Globus pallidus (tissue), 1 donor: ENCODE measurements around the gene ITGA2B.
"Not testable (repeated sequence)": the region's sequence is repeated elsewhere in the genome, so short reads cannot be mapped to it uniquely, and the experiment has no call there.

Experiments
- DNase-seq: peaks from one replicate; pipeline ENCODE4 v3.0.0-alpha.2; 2015; ENCODE audit warnings: low spot score

ITGA2B gene

DNA sequence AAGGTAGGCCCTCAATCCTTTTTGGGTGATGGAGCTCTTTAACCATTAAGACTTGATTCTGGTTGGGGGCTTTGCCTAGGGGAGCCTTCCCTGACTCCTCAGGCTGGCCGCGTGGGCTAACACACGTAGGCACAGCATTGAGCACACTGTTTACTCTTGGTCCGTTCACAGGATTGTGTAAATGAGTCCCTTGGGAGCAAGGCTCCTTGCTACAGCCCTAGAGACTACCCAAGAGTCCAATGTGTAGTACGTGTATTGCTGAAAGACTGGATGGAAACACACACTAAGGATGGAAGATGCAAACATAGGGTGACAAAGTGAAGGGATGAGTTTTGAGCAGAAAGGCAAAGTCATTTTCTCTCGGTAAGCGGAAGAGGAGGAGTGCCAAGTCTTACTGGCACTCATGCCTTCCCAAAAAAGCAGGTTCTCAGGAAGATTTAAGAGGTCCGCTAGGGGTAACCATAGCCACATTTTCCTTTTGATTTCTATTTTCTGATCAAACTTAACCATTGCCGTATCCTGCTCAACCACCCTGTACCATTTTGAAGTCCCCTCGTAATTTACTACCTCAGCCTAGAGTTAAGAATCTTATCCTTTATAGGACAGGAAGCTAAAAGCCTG lies 911 bp upstream of the ITGA2B start:
- DNase-seq: no peak

DNA sequence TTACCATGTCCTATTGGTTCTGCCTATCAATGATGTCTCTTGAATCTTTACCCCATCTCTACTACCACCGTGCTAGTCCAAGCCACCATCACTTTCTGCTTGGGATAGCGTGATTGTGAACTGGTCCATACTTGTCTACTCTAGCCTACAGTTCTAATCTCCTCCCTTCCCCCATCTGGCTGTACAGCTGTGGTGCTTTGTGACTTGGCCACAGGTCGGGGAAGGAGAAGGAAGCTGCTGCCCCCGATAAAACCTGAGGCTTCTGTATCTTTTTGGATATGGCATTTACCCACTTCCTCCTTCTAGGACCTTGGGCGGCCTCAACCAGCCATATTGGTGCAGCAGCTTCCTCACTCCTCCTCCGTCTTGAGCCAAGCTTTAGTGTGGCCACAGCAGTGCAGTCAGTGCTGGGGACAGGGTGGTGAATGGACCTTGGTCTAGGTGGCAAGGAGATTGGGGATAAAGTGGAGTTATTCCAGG lies 314 bp upstream of the ITGA2B start:
- no peak for DNase-seq

DNA sequence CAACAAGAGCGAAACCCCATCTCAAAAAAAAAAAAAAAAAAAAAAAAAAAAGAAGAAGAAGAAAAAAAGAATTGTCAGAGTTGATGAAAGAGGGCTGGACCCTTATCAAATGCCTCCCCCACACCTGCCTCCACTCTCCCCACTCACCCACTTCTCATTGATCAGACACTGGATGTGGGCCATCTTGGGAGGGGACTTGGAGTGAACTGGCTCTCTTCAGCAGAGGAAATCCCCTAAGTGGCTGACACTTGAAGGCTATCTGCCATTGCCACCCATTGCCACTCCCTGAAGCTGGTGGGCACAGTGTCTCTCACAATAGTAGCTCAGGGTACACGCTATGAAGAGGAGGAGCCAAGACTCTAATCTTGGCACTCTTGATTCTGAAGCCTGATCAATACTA lies 1.6 kb downstream of the ITGA2B start:
- no peak for DNase-seq

DNA sequence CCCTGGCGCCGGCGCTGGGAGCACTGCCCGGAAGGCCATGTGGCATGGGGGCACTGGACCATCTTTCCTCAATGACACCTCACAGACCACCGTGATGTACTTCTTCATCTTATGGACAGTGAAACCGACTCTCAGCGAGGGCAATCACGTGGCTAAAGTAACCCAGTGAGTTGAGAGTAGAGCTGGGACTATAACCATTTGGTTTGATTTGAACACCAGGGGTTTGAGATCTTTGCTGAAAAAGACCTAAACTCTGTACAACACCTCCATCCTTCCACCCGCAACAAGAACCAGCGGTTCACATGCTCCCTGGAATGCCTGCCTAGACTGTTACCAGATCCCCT lies 3.3 kb downstream of the ITGA2B start:
- DNase-seq: no peak

DNA sequence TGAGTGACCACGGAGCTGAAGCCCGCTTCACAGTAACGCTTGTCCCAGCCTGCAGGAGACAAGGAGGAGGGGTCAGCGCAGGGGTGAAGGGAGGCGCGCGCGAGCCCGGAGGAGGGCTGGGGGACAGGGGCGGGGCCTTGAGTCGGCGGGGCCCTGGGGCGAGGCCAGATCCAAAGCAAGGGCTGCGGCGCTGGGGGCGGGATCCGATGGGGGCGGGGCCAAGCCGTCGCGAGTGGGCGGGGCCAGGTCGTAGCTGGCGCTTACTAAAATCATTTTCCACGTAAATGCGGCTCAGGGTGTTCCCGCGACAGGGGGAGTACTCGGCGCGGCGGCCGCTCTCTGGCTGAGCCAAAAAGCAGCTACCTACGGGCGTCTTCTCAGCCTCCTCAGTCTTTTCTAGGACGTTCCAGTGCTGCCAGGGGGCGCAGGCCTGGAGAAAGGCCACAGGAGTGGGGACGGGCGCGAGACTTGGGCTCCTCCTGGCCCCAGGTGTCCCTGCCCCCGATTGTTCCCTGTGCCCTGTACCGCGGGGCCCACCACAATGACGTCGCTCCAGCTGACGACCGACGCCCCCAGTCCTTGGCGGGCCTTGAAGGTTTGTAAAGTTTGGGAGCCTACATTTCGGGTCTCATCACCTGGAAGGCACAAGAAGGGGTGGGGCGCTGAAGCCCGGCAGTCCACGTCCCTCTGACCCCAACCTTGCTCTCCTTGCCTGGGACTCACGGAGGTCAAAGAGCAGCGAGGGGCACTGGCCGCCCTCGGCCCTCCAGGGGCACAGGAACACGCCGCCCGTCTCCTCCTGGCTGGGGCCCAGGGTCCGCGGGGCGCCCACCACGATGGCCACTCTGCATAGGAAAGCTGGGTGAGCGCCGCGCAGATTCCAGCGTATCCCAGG lies 3.9 kb downstream of the ITGA2B start:
- DNase-seq: peak; percentile 35

DNA sequence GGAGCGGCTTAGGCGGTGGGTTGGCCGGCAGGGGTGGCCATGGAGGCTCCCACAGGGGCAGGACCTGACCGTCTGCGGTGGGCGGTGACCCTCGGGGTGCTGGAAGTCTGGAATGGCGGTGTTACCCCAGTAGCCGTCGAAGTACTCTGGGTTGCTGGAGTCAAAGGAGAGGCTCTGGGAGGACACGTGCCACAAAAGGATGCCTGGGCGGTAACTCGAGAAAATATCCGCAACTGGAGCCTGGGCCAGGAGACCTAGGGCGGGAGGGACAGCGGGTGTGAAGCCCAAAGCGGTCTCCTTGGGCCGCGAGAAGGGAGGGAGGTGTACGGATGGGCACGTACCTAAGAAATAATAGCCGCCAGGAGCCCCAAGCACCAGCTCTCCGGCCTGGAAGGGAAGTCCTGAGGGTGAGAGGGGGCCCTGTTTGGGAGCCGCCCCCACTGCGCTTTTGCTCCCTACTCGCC lies 4.6 kb downstream of the ITGA2B start:
- DNase-seq: no peak

DNA sequence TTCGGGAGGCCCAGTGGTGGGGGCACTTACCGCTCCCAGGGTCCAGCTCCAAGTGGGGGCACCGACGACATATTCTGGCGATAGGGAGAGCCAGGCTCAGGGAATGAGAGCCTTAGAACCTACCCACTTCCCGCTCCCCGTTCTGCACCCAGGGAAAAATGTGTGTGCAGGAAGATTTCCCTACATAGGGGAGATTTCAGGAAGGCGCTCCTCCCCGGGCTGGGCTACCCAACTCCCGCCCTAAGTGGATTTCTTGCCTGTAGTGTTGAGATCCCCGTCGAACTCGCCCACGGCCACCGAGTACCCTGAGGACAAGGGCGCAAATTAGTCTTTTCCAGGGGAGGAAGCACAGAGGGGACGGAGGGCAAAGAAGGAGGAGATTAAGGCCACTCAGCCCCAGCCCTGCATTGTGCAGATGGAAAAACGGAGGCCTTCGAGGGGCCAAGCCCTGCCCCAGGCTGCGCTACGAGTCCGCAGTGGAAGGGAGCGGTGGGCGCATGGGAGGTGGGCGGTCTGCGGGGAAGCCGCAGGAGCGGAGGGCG lies 5.1 kb downstream of the ITGA2B start:
- no peak for DNase-seq

DNA sequence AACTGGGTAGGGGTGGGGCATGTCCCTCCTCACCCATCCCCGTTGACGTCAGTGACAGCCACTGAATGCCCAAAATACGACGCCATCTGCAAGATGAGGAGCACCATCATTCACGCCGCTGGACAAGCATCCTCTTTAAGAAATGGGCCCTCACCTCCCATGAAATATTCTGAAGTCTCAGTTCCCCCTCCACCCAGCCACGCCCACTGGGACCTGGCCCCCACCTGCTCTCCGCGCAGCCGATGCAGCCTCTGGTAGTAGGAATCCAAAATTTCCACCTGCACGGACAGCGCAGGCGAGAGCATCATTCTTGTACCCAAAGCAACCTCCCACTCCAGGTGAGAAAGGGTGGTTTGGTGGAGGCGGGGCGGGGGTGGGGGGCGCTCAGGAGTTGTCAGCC lies 5.6 kb downstream of the ITGA2B start:
- no peak for DNase-seq

DNA sequence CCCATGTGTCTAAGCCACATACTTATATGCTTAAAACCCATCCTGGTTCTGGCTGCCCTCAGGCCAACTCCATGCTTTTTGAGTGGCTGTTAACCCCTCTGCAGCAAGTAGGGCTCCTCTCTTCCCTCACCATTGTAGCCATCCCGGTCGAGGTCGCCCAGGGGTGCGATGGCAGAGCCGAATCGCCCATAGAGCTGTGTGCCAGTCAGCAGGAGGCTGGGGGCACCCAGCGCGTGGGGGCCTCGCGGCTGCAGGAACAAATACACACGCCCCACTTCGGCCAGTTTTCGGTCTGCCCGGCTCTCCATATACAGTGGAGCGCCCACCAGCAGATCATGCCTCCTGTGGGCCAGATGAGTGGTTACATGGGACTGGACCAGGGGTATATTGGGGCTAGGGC lies 6.1 kb downstream of the ITGA2B start:
- DNase-seq: no peak

DNA sequence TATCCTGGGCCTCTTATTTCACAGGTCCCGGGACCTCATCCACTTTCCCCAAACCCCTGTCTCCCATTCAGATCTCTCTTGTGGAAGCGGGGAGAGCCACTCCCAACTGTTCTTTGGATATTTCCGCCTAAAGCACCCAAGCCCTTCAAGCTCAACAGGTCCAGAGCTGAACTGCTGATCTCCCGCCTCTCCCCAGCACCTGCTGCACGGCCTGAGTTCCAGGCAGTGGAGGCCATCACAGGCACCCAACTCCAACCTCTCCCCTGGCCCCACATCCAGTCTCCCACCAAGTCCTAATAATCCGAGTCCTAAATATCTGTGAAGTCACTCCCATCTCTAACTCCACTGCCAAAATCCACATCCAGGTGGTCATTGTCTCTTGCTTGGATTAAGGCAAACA lies 6.5 kb downstream of the ITGA2B start:
- no peak for DNase-seq

DNA sequence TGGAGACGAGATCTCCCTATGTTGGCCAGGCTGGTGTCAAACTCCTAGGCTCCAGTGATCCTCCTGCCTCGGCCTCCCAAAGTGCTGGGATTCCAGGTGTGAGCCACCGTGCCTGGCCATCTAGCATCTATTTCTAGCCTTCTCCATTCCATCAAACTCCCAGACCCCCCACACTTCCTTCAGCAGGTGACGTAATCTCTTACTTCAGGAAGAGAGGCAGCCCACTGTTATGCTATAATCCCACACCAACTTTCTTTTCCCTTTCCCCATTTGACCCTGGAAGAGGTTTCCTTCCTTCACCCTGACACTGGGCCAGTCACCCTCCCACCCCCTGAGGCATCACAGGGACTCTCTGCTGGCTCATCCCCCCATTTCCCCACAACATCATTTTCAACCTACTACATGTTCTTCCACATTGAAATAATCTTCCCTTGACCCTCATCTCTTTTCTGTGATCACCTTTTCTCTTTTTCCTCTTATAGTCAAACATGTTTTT lies 7.6 kb downstream of the ITGA2B start:
- DNase-seq: no peak

DNA sequence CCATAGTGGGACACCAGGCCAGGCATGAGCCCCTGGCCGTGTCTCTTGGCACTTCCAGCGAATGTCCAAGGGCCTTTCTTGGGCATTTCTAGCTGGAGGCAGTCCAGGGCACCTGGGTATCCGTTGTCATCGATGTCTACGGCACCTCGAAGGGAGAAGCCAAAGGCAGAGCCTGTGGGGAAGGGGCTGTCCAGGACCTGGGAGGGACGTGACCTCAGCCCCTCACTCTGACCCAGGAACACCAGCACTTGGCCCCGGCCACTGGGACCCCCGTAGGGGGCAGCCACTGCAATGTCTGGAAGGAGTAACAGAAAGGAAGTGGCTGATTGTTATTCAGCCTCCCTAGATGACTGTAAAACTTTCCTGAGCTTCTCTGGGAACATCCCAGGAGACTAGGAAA lies 8.7 kb downstream of the ITGA2B start:
- DNase-seq: no peak

DNA sequence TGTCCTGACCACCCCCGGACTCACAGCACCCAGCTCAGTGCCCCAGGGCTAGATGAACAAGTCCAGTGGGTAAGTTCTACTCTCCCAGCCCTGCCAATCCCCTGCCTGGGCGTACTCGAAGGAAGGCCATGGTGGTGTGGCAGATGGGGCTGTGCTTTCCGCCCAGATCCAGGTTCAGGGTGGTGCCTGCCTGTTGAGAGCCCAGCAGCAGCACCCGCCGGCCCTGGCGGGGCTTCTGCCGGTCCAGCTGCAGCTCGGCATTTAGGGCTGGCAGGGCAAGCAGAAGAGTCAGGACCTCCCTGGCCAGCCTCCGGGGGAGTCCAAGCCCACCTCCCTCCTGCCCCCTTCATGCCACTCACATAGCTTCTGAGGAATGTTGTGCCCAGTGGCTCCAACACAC lies 9.6 kb downstream of the ITGA2B start:
- no peak for DNase-seq

DNA sequence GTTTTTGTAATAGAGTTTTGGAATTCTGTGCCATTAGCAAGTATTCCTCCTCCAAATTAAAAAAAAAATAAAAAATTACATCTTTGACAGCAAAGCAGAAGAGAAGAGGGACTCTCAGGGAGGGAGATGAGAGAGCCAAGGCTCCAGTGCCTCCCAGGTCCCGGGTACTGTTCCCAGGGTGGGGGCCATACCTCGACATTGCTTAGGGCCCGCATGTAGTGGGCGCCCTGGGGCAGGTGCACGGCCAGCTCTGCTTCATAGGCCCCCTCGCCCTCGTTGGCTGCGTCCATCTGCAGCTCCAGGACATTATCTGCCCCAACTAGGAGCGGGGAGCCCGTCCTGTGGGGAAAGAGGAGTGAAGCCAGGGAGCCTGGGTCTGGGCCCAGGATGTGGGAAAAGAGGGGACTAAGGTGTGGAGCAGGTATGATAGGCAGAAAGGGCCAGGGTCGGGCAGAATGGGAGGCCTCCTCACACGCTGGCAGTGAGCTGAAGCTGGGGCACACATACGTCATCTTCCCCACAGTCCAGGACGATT lies 11.2 kb downstream of the ITGA2B start:
- DNase-seq: no peak

DNA sequence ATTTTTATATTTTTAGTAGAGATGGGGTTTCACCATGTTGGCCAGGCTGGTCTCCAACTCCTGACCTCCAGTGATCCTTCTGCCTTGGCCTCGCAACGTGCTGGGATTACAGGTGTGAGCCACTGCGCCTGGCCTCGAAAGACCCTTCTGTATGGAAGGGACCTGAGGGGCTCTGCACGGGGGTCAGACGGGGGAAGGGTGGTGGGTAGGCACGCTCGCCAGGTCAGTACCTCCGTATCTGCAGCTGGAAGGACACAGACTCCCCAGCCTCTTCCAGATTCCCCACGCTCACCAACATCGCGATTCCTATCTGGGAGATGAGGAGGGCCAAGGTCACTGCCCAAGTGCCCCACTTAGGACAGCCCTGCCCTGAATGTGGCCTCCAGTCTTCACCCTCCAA lies 12.7 kb downstream of the ITGA2B start:
- DNase-seq: no peak

DNA sequence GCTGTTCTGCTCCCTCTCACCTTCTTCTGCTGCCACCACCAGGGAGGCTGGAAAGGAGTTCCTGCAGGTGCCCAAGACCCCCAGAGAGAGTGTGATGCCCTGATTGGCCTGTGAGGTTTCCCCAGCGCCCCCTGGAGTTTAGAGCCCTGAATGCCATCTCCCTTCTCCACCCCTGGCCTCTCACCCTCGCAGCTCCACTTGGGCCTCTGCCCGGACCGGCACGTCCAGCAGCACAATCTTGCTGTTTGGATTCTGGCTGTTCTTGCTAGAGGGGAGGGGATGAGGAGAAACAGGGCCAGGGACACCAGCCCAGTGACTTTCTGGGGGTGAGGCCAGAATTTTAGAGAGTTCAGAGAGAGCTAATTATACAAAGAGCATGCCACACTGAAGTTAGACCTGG lies 13.3 kb downstream of the ITGA2B start:
- no peak for DNase-seq

DNA sequence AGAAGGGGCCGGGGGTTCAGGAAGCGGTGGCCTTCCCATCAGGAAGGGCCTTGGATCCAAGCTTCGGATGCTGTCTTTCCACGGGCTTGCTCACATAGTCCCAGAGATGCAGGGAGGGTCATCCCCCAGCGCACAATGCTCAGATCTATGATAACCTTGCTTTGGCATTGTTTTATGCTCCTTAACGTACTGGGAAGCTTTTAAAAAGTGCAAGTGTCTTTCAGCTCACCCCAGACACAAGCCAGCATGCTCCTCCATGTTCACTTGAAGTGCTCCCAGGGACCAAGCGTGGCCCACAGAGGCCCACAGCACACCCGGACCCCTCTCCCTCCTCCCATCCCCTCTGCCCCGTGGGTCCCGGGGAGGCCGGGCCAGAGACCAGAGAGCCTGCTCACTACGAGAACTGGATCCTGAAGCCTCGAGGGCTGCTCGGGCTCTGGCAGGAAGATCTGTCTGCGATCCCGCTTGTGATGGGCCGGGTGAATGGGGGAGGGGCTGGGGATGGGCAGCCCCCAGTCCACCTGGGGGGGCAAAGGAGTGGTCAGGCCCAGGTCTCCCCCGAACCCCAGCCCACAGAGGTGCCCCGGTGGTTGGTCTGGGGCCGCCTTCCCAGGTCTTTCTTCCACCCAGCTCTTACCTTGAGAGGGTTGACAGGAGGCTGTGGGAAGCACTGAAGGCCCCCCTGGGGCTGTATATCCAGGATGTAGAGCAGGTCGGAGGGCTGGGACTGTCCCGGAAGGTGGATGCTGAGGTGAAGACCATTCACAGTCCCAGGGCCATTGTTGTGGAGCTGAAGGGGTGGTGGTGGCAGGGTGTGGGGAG lies 14.0 kb downstream of the ITGA2B start:
- no peak for DNase-seq

DNA sequence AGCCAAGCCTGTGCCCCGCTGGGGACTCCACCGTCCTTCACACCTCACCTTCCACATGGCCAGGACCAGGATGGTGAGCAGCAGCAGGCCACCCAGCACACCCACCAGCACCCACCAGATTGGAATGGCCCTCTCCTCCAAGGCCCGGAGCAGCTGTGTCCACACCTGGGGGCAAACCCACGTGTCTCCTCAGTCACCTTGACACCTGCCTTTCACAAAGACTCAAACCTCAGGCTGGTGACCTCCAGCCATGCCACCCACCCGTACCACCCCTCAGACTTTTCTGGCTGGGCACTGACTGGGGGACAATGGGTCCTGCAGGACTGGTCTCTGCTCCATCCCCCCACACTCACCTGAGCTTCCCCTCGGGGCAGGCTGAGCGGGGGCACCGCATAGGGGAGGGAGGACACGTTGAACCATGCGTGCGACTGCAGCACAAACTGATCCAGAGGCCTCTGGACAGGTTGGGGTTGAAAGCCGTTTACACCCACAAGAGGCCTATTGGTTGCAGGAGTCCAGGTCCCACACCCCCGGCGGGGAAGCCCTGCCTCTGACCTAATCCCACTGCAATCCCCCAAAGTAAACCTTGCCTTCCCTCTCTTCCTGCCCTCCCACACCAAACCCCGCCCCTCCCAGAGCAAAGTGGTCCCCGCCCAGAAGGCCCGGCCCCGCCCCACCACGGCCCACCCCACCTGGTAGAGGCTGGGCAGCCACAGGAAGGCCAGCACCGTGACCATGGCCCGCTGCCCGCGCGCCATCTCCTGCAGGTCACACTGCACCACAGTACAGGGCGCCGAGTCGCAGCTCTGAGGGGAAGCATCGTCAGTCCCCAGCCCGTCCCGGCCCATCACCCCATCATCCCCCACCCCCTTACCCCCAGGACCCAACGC lies 14.9 kb downstream of the ITGA2B start:
- DNase-seq: no peak

DNA sequence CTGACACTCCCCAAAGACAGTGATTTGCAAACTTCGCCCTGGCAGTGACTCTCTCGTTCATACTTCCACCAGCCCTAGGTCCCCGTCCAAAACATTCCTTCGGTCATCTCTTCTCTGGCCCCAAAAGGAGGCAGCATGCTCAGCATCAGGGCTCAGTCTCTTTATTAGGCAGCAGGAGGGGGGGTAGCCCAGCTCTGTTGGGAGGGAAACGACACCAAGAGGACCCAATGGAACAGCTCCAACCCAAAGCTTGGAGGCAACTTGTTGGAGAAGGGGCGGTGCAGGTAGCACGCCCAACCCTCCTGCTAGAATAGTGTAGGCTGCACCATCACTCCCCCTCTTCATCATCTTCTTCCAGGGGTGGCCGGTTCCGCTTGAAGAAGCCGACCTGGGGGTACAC lies 17.4 kb downstream of the ITGA2B start:
- no peak for DNase-seq

DNA sequence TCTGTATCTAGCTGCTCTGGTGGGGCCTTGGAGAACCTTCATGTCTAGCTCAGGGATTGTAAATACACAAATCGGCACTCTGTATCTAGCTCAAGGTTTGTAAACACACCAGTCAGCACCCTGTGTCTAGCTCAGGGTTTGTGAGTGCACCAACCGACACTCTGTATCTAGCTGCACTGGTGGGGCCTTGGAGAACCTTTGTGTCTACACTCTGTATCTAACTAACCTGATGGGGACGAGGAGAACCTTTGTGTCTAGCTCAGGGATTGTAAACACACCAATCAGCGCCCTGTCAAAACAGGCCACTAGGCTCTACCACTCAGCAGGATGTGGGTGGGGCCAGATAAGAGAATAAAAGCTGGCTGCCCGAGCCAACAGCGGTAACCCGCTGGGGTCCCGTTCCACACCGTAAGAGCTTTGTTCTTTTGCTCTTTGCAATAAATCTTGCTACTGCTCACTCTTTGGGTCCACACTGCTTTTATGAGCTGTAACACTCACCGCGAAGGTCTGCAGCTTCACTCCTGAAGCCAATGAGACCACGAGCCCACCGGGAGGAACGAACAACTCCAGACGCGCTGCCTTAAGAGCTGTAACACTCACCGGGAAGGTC lies 19.9 kb downstream of the ITGA2B start:
- not testable (repeated sequence) for DNase-seq
